Left lobe of liver (tissue), 2 donors: Measurements from ENCODE around the gene NUP42. TPM values are rescaled to one million over a fixed set of nuclear protein-coding genes. Genes with fewer than 3 reads are reported as not detected.
"Not testable (repeated sequence)": the region's sequence is repeated elsewhere in the genome, so short reads cannot be mapped to it uniquely, and the experiment has no call there.

Experiments
- ATAC-seq: fragments of 200-7000 bp; cut with Tn5 transposase; one replicate; pipeline ENCODE4 v1.9.1; 2020; ENCODE audit warnings: mild to moderate bottlenecking, moderate library complexity
- DNase-seq: peaks from one replicate; pipeline ENCODE4 v3.0.0-alpha.2; 2020; ENCODE audit warnings: low spot score
- total RNA-seq: library from RNA; stranded (reverse); gene quantifications from one replicate; pipeline ENCODE4 v1.2.1, GENCODE V29; 2021
- donor health status: DM: no; HTN: no; CAD: no; lungs with moderate emphysema.
- donor health status: DM: no; HTN: yes; CAD: no.

NUP42 gene
- total RNA-seq, 1 donor from 2014 or later, result 16.5 TPM

DNA sequence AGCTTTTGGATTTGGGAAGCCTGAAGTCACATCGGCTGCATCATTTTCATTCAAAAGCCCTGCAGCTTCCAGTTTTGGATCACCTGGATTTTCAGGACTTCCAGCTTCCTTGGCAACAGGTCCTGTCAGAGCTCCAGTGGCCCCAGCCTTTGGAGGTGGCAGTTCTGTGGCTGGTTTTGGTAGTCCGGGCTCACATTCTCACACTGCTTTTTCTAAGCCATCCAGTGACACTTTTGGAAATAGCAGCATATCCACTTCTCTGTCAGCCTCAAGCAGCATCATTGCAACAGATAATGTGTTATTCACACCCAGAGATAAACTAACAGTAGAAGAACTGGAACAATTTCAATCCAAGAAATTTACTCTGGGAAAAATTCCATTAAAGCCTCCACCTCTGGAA lies 18.5 kb downstream of the NUP42 start:
- DNase-seq, result no peak
- no peak for ATAC-seq

DNA sequence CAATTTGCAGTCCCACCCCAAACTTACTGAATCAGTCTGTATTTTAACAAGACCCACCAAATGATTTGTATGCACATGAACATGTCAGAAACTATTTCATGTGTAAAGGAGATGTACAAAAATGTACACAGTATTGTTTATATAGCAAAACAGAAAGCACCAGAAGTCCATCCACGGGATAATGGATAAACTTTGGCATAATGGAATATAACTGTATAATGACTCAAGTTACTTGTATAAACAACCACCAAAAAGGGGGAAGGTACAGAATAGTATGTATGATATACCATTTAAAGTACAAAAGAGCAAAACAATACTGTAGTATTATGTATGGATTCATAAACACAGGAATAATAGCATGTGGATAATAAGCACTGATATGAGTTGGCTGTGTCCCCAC lies 22.4 kb downstream of the NUP42 start:
- DNase-seq, result no peak
- ATAC-seq, result no peak

DNA sequence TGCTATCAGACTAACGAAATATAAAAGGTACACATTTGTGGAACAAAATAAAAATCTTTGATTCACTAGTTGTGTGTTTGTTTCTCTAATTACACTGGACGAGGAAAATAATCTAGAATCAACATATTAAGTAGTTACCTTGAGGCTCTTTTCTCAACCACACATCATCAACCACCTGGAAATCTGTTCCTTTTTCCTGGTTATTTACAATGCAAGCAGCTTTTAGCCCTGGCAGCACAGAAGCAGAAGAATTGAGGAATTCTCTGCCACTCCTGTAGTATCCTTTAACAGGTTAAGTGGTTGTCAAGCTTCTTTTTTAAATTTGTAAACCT lies 23.7 kb downstream of the NUP42 start:
- DNase-seq (no peak), ATAC-seq (no peak)

DNA sequence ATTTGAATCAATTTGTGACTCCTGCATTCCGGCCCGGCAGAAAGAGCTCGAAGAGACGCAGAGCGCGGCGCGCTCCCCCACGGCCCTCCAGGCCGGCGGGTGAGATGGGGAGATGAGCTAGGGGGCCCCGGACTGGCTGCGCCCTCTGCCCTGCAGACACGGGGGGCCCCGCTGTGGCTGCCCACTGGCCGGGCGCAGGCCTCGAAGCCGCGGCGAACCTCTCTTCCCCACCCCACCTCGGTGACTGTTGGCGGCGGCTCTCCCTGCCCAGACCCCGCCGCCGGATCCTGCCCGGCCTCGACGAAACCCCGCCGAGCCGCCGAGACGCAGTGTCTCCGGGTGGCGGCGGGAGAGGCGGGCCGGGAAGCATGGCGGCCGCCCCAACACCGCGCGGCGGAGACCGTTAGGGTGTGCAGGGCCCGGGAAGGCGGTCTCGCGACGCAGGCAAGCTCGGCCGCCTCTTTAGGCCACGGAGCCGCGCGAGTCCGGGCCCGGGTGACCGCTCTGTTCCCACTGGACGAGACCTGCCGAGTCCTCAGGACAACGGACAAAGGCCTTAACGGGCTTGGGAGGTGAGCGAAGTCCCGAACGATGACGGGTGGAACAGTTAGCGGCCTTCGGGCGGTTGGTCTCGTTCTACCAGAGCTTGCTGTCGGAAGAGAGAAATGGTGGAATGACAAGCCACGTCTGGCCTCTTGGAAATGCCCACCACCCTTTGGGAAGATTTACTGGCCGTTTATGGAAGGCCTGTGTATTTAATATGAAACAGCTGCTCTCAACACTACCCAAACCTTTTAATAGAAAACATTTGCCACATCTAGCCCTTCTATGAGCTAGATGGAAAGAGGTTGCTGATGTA lies 24.3 kb downstream of the NUP42 start:
- ATAC-seq (peak; percentile 42), DNase-seq (no peak)

DNA sequence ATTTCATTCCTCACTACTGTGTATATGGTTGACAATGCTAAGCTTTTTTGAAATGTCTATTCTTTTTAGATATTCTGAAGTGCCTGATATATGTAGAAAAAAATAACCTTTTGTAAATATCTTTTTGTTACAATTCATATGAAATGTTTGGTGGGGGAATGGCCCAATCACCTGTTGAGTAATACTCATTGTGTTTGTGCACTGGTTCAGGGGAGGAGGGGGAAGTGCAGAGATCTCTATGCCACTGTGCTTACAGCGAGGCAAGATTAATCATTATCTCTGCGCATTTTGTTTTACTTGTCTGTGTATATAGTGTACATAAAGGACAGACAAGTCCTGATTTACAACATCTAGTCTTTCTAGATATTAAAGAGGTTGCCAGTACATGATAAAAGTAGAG lies 25.2 kb downstream of the NUP42 start:
- ATAC-seq, result peak; percentile 76
- no peak for DNase-seq

DNA sequence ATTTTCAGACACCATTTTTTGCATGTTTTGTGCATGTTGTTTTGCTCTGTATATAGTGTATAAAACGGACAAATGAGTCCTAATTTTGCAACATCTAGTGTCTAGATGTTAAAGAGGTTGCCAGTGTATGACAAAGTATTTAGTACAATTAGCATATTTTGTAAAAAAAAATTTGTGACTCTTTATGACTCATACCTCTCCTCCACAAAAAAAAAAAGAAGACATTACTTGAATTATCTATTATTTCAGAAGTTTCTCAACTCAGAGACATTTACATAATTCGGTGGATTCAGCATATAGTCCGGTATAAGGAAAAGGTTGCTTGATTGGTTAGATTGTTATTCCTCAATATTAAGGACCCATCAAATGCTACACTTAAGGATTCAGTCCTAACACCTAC lies 26.0 kb downstream of the NUP42 start:
- no peak for DNase-seq
- ATAC-seq, result no peak

DNA sequence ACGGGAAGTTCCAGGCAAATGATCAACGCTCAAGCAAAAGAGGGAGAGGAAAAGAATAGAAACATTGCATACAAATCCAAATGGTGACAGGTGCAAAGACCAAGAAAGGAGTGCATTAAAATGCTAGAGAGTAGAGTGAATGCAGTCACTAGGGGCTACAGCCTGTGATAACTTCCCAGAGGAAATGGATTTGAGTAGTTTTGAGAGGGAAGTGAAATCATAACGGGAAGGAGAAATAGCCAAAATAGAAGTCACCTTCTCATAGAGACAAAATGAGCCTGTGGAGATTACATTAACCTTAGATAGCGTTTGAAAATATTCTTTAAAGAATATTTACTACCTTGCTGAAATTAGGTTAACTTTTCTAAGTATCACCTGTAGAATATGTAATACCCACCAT lies 26.5 kb downstream of the NUP42 start:
- ATAC-seq (no peak), DNase-seq (no peak)

DNA sequence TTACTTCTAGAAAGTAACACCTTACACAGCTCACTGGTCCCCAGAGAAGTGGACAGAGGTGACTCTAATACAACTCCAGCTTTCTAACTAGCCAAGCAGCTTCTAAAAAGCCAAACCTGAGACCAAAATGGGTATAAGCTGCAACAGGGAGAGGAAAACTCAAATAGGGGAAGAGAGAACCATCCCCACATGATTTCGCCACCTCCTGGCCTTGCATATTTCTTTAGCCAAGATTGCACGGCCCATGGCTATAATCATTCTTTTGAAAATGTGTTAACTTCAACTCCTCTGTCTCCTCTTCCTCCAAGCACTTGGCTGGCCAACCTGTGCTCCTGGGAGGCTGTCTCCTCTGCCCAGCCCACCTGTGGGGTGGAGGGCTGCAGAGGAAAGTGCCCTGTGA lies 28.7 kb downstream of the NUP42 start:
- ATAC-seq (no peak), DNase-seq (no peak)

DNA sequence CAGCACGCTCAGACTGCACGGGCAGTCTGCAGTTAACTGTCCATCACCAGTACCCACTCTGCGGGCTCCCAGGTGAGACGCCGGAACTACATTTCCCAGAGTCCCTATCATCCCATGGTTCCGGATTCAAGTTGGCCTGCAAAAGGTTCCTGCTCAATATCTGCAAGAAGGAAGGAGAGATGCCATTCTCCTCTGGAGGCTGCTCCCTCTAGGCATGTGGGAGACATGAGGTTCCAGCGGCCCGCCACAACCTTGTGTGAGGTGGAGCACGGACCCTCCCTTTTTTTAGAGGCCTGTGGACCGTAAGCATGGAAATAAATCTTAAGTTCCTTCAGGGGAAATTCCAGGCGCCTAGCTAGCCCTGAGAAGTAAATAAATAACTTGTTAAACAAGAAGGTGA lies 29.7 kb downstream of the NUP42 start:
- no peak for DNase-seq
- ATAC-seq, result no peak

DNA sequence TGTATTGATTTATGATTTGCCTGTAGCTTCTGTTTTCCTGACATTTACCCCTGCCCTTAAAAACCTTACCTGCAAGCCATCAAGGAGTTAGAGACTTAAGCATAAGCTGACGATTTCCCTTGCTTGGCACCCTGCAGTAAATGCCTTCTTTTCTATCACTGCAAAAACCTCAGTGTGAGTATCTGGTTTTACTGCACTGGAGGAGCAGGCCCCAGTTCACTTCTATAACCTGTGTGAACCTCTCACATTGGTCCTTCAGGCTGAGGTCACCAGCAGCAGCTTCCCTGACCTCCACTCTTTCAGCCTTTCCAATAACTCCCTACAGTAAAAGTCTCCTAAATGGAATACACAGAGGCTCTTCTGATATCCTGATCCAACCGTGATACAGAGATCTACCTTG lies 30.5 kb downstream of the NUP42 start:
- ATAC-seq (no peak), DNase-seq (no peak)

DNA sequence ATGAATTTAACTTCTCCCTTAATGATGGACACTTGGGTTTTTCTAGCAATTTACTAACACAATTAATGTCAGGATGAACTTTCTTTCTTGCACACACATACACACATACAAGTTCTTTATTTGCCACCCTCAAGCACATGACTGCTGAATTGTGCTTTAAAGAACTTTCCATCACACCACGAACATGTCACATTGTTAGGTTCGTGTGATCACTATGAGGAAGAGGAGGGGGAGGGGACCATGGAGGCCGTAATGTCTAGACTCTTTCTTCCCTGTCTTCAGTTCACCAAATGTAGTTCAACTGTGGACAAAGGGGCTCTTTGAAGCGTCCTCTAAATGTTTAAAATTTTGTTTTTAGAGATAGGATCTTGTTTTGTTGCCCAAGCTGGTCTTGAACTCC lies 31.0 kb downstream of the NUP42 start:
- DNase-seq (no peak), ATAC-seq (no peak)

DNA sequence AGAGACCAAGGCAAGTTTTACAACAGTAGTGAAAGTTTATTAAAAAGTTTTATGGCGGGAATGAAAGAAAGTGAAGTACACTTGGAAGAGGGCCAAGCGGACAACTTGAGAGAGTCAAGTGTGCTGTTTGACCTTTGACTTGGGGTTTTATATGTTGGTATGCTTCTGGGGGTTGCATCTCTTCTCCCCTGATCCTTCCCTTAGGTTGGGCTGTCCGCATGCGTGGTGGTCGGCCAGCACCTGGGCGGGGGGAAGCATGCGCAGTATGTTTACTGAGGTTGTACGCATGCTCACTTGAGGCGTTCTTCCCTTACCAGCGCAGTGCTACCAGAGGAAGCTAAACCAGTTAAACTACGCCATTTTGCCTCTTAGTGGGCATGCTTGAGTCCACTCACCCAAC lies 31.9 kb downstream of the NUP42 start:
- ATAC-seq (no peak), DNase-seq (no peak)

DNA sequence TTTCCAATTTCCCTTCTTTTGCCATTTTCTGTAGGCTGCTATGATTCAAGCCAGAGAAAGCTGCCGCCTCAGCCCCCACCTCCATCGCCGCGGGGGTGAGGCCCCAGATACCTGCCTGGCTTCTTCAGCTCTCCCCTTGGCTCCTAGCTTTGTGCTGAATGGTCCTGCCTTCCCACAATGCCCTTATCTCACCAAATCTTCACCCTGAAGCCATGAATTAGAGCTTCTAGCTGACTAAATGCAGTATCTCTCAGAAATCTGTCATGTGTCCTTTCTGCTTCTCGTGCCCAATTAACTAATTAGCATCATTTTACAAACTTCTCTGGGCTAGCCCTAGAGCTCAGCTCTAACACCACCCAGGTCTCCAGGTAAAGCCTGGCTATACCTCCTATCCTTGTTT lies 32.6 kb downstream of the NUP42 start:
- DNase-seq (no peak), ATAC-seq (no peak)

DNA sequence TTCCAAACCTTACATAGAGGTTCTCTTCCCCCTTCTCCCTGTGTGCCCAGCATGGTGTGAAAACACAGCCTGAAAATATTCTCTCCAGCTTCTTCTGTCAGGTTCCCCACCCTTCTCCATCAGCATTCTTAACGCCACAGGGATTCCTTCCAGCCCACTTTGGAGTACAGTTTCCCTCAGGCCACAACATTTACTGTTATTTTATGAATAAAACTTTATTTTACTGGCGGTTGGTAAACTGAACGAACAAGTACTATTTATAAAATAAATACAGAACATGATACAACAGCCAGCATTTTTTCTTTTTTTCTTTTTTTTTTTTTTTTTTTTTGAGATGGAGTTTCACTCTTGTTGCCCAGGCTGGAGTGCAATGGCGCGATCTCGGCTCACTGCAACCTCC lies 33.1 kb downstream of the NUP42 start:
- no peak for ATAC-seq
- DNase-seq, result no peak

DNA sequence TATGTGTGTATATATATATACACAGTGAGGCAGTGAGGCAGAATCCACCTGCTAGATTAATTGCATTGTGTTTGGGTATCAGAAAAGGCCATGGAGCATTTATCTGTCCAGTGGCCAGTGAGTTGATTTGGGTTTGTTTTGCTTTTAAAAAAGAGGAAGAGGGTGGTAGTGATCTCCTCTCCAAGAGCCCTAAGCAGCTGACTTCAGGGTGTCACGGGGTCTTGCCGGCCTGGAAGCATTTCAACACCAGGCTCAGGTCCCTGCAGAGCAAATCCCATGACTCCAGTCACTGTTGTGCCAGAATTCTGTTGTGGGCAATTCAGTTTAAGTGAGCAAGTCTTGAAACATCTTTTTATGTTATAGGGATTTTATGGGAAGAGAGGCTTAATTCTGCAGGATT lies 34.2 kb downstream of the NUP42 start:
- DNase-seq, result no peak
- no peak for ATAC-seq

DNA sequence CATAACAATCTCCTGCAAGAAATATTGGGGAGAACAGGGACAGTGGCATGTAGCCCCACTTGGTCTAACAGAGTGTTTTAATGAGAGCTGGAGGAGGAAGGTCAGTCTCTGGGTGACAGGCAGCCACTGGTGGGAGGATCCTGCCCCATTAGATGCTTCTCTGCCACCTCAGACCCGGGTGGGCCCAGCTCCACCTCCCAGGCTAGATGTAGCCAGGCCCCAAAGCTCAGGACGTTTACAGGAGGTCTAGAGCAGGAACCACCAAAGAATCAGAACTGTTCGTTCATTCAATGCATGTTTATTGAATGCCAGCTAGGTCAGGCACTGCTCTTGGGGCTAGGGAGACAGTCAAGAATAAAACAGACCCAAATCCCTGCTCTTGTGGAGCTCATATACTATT lies 36.3 kb downstream of the NUP42 start:
- ATAC-seq, result no peak

DNA sequence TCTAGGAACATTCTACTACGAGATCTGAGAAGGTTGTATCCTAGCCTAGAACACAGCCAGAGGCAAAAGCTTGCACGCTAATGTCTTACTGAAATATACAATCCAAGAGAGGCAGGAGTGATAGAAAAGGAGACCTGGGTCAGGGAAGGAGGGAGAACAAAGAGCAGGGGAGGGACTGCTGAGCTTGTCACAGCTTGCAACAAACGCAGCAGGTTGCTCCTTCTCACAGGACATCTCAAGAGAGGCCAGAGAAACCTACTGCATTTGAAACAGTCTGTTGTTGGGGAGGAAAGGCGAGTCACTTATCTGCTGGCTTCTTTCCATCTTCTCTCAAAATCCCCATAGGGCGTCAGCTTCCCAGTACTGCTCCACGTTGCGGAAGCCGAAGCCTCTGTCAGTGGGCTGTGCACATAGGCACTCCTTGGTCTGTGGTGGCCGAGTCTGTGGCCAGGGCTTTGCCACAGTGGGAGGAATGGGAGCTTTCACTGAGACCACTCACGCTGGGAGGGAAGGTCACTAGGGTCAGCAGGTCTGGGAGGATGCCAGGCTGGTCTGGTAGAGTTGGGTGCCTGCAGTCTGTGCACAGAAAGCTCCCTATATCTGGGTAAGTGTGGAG lies 39.0 kb downstream of the NUP42 start:
- ATAC-seq, result no peak
- no peak for DNase-seq

More for the DNA sequence above, 36.3 kb downstream of the NUP42 start:
- no peak for DNase-seq

DNA sequence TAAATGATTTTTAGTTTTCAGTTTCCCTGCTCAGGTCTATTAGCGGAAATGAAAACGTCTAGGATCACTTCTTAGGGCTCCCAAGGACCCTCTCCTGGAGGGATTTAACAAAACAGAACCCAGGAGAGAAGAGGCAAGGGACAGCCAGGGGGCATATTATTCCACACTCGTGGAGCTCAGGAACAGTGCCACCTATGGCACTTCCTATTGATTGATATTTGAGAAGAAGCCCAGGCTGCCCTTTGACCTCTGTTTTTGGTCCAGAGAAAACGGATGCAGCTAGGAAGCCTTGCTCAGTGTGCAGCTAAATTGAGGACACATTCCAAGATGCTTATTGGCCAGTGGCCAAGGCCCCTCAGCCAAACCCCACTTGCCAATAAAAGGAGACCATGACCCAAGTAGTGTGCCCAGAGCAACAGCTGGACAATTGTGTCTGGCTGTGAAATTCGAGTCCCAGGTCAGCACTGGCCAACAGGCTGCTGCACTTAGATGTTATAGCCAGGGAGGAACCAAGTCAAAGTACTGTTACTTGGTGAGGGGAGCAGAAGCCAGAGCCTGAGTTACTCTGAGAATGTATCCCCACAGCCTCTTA lies 40.7 kb downstream of the NUP42 start:
- DNase-seq (no peak), ATAC-seq (peak; percentile 49)

DNA sequence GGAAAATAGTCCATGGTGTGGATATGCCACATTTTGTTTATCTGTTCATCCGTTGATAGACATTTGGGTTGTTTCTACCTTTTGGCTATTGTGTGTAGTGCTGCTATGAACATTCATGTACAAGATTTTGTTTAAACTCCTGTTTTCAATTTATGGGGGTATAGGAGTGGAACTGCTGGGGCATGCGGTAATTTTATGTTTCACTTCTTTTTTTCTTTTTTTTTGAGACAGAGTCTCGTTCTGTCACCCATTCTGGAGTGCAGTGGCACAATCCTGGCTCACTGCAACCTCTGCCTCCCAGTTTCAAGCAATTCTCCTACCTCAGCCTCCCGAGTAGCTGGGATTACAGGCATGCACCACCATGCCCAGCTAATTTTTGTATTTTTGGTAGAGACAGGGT lies 42.5 kb downstream of the NUP42 start:
- not testable (repeated sequence) for DNase-seq, ATAC-seq

DNA sequence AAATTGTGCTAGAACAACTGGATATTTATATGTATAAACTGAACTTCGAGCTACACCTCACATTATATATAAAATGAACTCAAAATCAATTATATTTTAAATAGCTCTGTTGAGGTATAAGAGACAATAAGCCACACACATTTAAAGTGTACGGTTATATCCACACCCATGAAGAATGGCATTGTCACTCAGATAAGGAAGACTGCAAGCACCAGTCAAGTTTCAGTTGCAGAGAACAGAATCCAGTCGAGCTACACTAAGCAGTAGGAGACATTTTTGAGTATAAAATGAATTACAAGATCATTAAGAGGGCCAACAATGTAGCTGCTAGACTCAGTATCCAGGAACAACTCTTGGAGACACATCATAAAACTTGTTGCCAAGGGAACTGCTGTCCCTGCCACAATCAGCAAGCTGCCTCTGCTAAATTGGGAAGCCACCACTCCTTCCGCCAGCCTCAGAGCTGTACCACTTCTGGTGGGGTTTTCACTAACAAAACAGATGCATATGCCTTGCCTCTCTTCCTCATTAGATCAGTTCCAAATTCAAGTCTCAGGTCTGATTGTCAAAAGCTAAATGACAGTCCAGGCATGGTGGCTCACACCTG lies 45.1 kb downstream of the NUP42 start:
- DNase-seq (no peak), ATAC-seq (no peak)

DNA sequence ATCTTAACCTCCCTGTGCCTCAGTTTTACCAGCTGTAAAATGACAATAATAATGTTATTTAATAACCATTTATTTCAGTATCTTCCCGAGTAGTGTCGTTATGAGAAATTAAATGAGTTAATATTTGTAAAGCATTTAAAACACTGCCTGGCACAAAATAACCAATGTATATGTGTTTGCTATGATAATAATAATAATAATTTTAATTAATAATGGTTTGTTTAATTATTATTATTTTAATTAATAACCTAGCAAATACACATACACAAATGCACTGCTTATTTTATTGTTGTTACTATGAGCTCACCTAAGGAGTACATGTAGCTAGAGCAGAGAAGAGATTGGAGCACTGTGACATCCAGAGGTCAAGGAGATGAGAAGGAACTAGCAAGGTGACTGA lies 46.6 kb downstream of the NUP42 start:
- no peak for ATAC-seq
- no peak for DNase-seq

DNA sequence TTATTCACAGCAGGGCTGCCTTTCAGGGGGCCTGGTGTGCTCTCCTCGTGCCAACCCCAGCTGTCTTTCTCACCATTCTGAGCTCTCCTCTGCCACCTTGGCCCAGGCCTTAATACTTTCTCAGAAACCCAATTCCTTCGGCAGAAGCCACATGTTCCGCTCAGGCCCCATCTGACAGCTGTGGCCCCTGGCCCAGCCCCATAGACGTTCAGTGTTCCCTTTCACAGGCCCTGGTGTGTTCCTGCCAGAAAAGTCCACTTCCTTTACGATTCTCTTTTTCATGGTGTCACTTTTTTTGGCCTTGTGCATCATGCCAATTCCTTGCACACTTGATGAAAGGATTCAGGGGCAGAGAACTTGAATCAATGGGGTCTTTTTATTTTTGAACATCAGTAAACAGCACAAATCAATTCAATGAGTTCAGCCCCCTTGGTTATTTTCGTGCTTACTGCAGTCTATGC lies 48.8 kb downstream of the NUP42 start:
- ATAC-seq (no peak), DNase-seq (peak; percentile 15)
